Stimulated activated CD4-positive, alpha-beta T cell treated with anti-CD3 and anti-CD28 coated beads, Interleukin-15, amount 100 ng/mL, for 24 hours (primary cell): ENCODE data around the gene ZNF878.
"Not testable (repeated sequence)": the region's sequence is repeated elsewhere in the genome, so short reads cannot be mapped to it uniquely, and the experiment has no call there.

Source experiments
- DNase-seq: peaks from one replicate; pipeline ENCODE4 v3.0.0-alpha.2; 2020

Gene ZNF878

GRCh38 chr19:12052497-12053169 is at the start of gene ZNF878:
TSS of gene ZNF878 (minus strand) at chr19:12052961. CDS start at chr19:12052801, 160 bp downstream.
- peak; percentile 87 for DNase-seq

DNA sequence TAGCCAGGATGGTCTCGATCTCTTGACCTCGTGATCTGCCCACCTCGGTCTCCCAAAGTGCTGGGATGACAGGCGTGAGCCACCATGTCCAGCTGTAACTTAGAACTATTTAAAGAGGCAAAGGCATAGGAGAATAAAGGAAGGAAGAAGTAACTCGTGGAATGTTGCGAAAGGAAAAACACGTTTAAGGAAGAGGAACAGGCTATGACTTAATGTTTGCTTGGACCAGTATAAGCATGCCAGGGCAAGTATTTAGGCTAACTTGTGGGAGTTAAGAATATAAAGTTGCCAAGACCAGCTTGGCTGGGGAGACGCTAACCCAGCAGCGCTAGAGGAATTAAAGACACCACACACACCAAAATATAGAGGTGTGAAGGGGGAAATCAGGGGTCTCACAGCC is 45.3 kb upstream of the ZNF878 start:
- no peak for DNase-seq

GRCh38 chr19:12095111-12095790 is 42.5 kb upstream of the ZNF878 start:
- DNase-seq, result no peak

DNA sequence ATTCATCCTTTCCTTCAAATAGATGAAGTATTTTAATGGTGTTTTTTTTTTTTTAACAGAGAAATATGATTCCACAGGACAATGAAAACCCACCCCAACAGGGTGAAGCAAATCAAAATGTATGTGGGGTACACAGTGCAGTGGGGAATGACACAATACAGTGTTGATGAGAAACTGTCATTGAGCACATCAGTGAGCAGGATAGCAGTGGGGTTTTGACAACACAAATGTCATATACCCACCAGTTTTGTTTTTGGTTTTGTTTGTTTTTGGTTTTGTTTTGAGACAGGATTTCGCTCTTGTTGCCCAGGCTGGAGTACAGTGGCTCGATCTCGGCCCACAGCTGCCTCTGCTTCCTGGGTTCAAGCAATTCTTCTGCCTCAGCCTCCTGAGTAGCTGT is 41.0 kb upstream of the ZNF878 start:
- no peak for DNase-seq

DNA sequence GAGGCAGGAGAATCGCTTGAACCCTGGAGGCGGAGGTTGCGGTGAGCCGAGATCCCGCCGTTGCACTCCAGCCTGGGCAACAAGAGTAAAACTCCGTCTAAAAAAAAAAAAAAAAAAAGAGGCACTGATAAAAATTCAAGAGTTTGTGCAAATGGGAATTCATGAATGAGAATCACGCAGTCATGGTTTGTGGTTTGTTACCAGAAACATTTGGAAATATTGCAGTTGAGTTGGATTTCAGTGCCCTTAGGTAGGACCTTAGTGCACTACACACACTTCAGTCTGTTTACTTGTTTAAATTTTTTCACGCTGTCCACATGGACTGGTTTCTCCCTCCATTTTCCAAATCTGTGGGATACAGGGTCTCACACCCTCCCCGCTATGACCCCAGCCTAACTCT is 40.2 kb upstream of the ZNF878 start:
- DNase-seq, result no peak

DNA sequence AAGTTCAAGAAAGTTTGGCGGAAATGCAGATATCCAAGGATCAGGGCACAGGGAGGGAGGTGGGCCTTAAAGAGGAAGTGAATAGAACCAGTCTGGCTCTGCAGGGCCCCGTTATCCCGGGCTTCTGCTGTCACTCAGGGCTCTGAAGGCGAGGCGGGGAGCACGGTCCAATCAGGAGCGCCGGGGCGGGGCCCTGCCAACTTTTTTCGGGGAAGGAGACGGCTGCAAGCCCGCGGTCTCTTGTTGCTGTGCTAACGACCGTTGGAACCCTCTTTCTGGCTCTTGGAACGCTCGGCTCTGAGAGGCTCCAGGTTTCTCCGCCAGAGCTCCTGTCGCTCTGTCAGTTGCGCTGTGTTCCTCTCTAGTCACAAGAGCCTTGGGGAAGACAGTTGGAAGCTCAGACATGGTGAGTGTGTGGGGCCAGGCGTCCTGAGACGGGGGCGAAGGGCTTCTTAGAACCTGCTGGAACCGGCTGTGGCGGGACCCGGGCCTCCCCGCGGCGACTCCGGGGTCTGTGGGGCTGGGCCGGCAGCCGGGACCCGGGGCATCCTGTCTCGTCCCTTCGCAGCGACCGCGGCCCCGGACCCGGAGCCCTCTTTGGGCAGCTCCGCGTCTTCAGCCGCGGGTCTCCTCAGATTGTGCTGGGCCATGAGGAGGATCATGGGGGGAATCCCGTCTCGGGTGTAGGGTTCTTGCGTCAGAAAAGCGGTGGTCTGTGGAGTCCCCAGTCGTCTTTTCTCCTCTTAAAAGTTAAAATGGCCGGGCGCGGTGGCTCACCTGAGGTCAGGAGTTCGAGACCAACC is 39.5 kb upstream of the ZNF878 start:
- DNase-seq, result peak; percentile 88

DNA sequence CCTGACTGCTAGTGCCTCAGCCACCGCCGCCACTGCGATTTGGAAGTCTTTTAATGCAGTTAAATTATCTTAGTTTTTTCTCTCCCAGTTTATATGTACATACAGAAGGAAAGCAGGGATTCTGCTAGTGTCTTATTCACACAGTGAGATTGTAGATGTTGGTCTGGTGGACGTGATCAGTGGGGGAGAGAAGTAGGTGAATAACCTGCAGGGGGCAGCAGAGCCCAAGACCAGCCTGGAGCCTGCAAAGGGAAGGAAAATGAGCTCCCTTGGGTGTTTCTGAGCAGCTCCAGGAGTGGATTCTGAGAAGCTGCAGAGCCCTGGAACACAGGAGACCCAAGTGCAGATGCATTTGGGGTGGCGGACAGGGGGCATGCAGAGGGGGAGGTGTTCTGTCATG is 38.0 kb upstream of the ZNF878 start:
- peak; percentile 83 for DNase-seq

GRCh38 chr19:12085074-12085818 is 32.5 kb upstream of the ZNF878 start:
- no peak for DNase-seq

- not testable (repeated sequence) for DNase-seq
Observed at GRCh38 chr19:12083336-12083735, 30.6 kb upstream of the ZNF878 start.

DNA sequence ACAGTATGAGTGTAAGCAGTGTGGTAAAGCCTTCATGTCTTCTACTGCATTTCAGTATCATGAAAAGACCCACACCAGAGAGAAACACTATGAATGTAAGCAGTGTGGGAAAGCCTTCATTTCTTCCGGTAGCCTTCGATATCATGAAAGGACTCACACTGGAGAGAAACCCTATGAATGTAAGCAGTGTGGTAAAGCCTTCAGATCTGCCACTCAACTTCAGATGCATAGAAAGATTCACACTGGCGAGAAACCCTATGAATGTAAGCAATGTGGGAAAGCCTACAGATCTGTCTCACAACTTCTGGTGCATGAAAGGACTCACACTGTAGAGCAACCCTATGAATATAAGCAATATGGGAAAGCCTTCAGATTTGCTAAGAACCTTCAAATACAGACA is 24.6 kb upstream of the ZNF878 start:
- DNase-seq, result no peak

DNA sequence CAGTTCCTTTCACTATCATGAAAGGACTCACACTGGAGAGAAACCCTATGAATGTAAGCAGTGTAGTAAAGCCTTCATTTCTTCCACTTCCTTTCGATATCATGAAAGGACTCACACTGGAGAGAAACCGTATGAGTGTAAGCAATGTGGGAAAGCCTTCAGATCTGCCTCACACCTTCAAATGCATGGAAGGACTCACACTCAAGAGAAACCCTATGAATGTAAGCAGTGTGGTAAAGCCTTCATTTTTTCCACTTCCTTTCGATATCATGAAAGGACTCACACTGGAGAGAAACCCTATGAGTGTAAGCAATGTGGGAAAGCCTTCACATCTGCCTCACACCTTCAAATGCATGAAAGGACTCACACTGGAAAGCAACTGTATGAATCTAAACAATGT is 23.6 kb upstream of the ZNF878 start:
- not testable (repeated sequence) for DNase-seq

DNA sequence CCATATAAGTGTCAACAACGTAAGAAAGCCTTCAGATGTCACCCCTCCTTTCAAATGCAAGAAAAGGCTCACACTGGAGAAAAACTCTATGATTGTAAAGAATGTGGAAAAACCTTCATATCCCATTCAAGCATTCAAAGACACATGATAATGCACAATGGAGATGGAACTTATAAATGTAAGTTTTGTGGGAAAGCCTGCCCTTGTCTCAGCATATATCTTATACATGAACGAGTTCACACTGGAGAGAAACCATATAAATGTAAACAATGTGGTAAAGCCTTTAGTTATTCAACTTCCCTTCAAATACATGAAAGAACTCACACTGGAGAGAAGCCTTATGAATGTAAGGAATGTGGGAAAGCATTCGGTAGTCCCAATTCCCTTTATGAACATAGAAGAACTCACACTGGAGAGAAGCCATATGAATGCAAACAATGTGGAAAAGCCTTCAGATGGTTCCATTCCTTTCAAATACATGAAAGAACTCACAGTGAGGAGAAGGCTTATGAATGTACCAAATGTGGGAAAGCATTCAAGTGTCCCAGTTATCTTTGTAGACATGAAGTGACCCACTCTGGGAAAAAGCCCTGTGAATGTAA is 22.9 kb upstream of the ZNF878 start:
- DNase-seq, result no peak

DNA sequence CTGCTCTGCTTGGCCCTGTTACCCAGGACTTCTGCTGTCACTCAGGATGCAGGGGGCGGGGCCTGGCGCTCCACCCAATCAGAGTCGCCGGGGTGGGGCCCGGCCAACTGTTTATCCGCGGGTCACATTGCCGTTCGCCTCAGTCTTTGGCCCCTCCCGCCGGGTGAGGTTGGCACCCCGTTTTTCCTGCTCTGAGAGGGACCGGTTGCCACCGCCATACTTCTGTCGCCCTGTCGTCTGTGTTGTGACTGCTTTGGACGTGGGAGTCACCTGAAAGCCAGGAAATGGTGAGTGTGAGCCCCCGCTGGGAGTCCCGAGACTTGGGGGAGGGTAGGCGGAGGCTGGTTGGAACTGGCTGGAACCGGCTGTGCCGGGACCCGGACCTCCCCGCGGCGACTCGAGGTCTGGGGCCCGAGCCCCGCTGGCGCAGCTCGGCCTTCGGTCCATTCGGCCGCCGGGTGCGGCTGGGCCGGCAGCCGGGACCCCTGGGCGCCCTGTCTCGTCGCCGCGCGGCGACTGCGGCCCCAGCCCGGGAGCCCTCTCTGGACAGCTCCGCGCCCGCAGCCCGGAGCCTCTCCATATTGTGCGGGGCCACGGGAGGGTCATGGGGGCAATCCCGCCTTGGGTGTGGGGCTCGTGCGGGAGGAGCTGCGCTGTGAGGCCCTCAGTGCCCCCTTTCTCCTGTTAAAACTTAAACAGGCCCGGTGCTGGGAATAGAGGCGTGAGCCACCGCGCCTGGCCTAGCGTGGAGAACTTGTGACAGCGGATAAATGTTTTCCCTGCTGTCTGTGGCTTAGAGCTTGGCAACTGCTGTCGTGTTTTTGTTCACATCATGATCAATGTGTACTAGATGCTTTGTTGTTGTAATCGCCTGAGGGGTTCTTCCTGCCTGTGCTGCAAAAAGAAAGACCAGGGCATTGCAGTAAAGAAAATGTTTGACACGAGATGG is 12.1 kb upstream of the ZNF878 start, which contains the start of gene ZNF844:
Gene ZNF844, plus strand, starts transcription at position 142 of the 949 bp plus-strand sequence. Its CDS starts 143 bp downstream, at position 285.
- peak; percentile 88 for DNase-seq

DNA sequence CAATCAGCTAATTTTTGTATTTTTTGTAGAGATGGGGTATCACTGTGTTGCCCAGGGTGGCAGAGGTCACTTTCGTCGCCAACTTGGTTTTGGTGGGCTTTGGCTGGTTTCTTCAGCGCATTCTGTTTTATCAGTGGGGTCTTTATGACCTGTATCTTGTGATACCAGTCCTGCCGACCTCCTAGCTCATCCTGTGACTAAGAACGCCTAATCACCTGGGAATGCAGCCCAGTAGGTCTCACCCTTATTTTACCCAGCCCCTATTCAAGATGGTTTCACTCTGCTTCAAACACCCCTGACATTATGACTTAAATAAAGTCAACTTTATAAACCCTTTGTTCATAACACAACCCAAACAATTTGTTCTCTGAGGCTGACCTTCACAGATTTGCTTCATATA is 3.0 kb upstream of the ZNF878 start:
- no peak for DNase-seq

DNA sequence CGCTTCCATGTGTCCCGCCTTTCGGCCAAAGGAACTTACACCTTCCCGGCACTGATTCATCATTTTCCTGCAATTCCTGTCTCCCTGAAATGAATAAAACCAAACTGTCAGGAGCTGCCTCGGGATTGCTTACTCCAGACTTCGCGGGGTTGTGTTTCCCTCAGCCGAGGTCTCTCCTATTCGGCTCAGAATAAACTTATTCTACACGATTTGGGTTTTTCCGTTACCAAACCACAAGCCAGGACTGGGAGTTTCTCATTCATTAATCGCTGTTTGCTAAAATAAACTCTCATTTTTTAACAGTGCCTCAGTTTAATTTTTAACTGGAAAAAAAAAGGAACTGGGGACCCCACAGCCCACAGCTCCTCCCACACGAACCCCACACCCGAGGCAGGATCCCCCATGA is 667 bp downstream of the ZNF878 start:
- DNase-seq, result no peak

DNA sequence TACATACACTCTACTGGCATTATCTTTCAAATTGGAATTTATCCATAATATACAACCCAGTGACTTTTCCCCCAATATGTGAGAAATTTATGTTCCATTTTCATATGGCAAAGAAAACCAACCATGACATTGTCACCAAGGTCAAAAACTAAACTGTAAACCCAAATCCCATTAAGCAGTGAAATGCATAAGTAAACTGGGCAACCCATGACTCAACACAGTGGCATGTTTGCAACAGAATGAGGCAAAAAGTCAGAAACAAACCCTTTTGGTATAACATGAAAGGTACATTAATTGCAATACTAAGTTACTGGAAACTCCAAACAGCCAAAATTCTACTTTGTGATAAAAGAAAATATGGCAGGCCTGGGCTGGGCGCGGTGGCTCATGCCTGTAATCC is 4.9 kb downstream of the ZNF878 start:
- DNase-seq, result no peak

GRCh38 chr19:12043752-12044422 is 8.9 kb downstream of the ZNF878 start:
- no peak for DNase-seq

DNA sequence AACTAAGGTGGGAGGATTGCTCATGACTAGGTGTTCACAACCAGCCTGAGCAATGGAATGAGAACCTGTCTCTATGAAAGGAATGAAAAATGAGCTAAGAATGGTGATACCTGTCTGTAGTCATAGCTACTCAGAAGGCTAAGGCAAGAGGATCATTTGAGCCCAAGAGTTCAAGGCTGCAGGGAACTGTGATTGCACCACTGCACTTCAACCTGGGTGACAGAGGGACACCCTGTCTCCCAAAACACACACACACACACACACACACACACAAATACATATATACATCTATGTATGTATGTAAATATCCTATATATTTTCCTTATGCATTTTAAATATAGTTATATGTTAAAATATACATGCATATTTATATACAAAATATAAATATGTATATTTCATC is 9.9 kb downstream of the ZNF878 start:
- no peak for DNase-seq

- DNase-seq, result peak; percentile 91
Observed at GRCh38 chr19:12035220-12036172, 17.3 kb downstream of the ZNF878 start, which contains the start of gene ZNF433. TSS of gene ZNF433 (minus strand) at chr19:12035679. CDS start at chr19:12035539, 140 bp downstream.
